HG03175 (cell line): Measurements from ENCODE around the gene KEL.
A peak's percentile ranks its signal among the peaks of the same experiment; 100 is the strongest.

ENCODE experiments used
- ATAC-seq: cut with Tn5 transposase; IDR thresholded peaks from one replicate; pipeline ENCODE4 v1.9.1; 2021; ENCODE audit warnings: mild to moderate bottlenecking, moderate library complexity; ENCODE audit not compliant: unreplicated experiment

KEL gene

GRCh38 chr7:142932386-142933091, 29.6 kb downstream of the KEL start:
- ATAC-seq: no peak

- no peak for ATAC-seq
These were observed 31.9 kb downstream of the KEL start for GRCh38 chr7:142930126-142930730.

GRCh38 chr7:142927949-142928348, 34.2 kb downstream of the KEL start:
- ATAC-seq: no peak

DNA sequence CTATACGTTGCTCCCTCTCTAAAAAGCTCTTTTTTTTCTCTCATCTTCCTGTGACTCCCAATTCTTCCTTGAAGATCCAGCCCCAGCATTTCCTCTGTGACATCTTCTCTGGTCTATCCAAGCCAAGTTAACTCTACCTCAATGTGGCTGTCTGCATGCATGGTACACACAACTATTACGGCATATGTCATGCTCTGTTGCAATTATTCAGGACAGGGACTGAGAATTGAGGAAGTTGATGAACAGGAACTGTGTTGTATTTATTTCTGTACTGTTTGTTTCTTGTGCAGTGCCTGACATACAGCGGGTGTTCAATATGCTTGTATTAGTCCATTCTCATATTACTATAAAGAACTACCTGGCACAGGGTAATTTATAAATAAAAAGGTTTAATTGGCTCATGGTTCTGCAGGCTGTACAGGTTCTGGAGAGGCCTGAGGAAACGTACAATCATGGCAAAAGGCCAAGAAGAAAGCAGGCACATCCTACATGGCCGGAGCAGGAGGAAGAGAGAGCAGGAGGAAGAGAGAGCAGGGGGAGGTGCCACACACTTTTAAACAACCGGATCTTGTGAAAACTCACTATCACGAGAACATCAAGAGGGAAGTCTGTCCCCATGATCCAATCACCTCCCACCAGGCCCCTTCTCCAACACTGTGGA, 34.9 kb downstream of the KEL start:
- no peak for ATAC-seq

DNA sequence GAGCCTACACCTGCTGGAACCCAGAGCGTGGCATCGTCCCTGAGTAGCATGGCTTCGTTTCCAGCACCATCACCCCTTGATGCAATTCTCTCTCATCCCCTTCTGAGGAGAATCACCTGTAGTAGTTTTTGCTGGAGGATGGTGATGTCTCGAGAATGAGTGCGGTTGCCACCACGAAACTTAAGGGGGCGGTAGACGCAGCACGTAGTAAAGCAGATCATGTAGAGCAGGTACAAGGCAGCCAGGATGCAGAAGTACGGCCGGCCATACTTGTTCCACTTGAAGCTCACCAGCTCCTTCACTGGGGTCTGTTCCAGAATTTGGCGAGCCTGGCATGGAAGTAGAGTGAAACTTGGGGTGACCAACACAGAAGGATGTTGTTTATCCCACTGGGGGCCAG, 36.8 kb downstream of the KEL start:
- no peak for ATAC-seq

- no peak for ATAC-seq
These were observed 38.8 kb downstream of the KEL start for GRCh38 chr7:142923391-142923790.

GRCh38 chr7:142919656-142920055, 42.5 kb downstream of the KEL start:
- no peak for ATAC-seq

- no peak for ATAC-seq
These were observed 43.3 kb downstream of the KEL start for GRCh38 chr7:142918901-142919300.

DNA sequence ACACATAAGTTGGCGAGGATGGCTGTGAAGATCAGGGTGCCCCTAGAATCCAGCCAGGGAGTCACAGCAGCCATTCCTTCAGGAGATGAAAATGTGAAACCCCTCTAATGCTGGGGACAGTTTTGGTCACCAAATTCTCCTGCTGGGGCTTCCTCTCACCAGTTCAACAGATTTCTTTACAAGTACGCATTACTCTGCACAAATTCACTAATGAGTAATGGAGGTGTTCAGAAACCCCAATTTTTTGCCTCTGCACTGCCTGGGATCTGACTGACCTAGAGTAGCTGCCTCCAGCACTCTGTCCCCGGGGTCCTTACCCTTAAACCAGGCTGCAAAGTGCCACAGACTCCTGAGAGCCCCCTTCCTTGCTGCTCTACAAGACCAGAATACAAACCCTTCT, 44.7 kb downstream of the KEL start:
- no peak for ATAC-seq

- no peak for ATAC-seq
These were observed 45.7 kb downstream of the KEL start for GRCh38 chr7:142916508-142916907.

DNA sequence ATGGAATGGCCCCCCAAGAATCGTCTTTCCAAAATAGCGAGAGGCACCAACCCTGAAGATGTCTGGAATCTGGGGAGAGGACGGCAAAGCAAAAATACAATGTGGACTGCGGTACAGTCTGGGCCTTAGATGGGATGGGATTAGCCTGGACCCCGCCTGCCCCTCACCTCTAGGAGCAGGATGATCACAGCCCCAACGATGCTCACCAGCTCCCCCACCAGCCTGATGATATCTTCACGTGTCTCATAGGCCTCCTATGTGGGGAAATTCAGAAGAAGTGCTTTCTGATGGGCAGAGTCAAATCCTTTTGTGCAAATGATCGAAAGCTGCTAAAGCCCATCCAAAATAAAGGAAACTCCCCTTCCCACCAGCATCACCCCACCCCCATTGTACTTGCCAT, 46.8 kb downstream of the KEL start:
- no peak for ATAC-seq

DNA sequence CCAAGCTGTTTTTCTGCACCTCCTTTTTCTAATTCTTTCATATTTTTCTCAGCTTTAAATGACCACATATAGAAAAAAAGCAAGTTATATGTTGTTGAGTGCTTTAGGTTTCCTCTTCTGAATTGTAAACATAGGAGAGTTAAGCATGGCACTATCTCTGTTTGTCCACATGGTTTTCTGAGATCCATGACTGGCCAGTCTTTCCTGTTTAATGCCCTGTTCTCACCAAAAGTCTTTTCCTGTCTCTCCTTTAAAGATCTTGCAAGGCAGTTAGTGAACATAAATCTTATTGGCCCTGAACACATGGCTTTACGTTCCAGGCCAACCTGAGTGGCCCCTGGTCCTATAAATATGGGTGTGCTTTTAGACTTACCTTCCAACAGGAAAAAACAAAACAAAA, 48.0 kb downstream of the KEL start:
- no peak for ATAC-seq

DNA sequence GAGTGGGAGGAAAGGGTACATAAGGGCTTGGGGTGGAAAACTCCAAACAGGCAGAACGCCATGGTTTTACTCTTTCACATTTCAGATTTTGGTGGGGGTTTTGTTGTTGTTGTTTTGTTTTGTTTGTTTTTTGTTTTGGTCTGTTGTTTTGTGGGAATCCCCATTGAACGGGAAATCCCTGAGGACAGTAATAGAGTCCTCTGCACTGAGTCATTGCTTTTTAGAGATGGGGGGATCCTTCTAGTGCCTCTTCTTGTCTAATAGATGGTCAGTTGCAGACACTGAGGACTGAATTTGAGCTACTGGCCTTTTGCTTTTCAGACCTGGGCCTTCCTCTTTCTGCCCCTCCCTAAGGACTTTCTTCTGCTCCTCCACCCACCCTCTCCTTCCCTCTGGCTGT, 48.6 kb downstream of the KEL start:
- no peak for ATAC-seq

DNA sequence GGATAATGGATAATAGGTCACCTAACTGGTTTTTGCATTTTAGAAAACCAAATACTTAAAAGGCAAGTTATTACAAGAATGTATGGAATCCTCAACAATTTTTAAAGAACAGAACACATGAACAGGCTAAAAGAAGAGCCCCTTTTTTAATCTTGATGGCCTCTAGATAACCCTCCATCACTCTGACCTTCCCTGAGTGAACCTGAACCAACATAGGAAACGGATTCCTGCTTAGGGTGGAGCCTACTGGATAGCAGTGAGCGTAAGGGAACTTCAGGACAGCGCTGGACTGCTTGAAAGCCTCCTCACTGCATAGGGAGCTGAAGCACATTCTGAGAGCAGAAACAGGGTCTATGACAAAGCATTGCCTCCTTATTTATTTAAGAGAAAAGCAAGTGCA, 49.1 kb downstream of the KEL start:
- ATAC-seq: no peak

- no peak for ATAC-seq
These were observed 51.7 kb downstream of the KEL start for GRCh38 chr7:142910481-142910880.

DNA sequence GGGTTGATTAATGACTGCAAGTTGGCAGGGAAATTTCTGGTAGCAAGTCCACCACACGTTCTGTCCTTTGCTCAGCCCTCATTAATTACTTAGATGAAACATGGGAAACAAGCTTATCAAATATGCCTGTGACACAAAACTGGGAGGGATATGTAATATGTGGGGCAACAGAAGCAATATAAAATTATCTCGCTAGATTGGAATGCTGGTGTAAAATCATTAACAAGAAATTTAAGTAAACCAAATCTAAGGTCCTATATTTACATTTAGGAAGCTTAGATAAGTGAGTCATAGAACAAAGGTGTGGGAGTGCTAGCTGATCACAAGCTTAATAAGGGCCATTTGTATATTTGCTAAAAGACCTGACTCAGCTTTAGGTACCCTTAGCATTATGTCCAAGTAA, 52.1 kb downstream of the KEL start:
- no peak for ATAC-seq

- peak; percentile 45 for ATAC-seq
These were observed 53.0 kb downstream of the KEL start for GRCh38 chr7:142908921-142909890.

- ATAC-seq: no peak
These were observed 53.9 kb downstream of the KEL start for GRCh38 chr7:142908290-142908689.

DNA sequence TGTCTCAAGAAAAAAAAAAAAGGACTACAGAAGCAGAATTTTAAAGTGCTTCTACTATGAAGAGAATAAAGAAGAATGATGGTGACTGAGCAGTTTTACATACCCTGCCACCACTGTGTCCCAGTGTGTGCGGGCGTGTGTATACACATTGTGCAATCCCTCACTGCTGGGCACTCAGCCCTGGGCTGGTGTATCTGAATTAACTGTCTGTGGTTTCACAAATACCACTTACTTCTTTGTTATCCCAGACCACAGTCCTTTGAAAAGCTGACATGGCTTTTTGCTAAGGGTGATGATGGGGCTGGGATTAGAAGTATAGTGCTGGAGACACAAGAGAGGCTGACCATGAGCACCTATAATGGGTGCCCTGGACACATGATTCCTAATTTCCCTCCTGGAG, 55.5 kb downstream of the KEL start:
- ATAC-seq: no peak

DNA sequence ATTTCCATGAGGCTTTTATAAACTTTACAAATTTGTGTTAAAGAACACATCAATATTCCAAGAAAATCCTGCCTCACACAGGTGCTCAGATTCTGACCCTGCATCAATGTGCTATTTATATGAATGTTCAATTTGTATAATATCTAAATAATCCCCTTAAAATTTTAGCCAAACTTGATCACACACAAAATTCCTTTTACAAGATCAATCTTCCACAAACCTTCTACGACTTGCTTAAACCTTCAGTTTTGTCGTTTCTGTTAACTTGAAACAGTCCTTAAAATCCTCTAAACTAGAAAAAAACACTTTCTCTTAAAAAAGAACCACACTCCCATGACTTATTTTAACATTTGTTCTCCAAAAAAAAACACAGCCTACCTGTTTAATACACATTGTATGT, 56.4 kb downstream of the KEL start:
- no peak for ATAC-seq

DNA sequence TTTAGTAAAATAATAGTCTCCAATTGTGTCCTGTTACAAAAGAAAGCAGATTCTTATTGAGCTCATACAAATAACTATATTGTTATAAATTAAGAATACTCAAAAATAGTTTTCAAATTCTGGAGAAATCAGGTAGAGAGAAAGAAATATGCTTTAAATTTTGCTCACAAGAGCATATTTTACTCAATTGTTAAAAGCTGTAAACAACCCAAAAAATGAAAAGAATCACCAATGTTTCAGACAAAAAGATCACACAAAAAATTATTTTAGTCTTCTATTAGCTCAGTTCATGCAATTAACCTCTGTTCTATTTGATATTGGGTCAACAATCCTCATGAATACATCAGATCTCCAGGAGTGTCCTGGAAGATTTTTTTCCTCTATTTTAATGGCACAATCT, 58.0 kb downstream of the KEL start:
- no peak for ATAC-seq
